Liver (tissue), 9 donors: ENCODE results near the gene AUNIP. TPM values are rescaled to one million over a fixed set of nuclear protein-coding genes. Genes with fewer than 3 reads are reported as not detected.

Experiments
- DNase-seq: peaks from one replicate; pipeline ENCODE4 v3.0.0-alpha.2; 2017; ENCODE audit warnings: low spot score
- H3K27ac ChIP-seq, 2 donors: one replicate each; pipeline ENCODE4 v1.7.0; 2013; ENCODE audit warnings: inconsistent platforms in 2 of 2, low read length in 2 of 2, control low read depth in 1 of 2, low read depth in 1 of 2, mild to moderate bottlenecking in 1 of 2
- H3K27me3 ChIP-seq, 4 donors: one replicate each; pipeline versions ENCODE4 v1.6.1 to v1.7.0; 2013; ENCODE audit warnings: low read length in 3 of 4, inconsistent platforms in 1 of 4, mild to moderate bottlenecking in 1 of 4, moderate library complexity in 1 of 4; ENCODE audit not compliant: control insufficient read depth in 4 of 4, insufficient read depth in 4 of 4
- H3K36me3 ChIP-seq, 4 donors: one replicate each; pipeline versions ENCODE4 v1.6.1 to v1.7.0; 2013; ENCODE audit warnings: low read length in 3 of 4, mild to moderate bottlenecking in 3 of 4, low read depth in 1 of 4, moderate library complexity in 1 of 4; ENCODE audit not compliant: control insufficient read depth in 4 of 4, insufficient read depth in 3 of 4
- H3K4me1 ChIP-seq, 4 donors: one replicate each; pipeline versions ENCODE4 v1.6.1 to v1.7.0; 2013; ENCODE audit warnings: low read length in 3 of 4, mild to moderate bottlenecking in 3 of 4, moderate library complexity in 1 of 4; ENCODE audit not compliant: control insufficient read depth in 4 of 4, insufficient read depth in 4 of 4
- H3K4me3 ChIP-seq, 3 donors: one replicate each; pipeline versions ENCODE4 v1.6.1 to v1.7.0; 2013; ENCODE audit warnings: low read length in 3 of 3, control low read depth in 1 of 3, low read depth in 1 of 3, mild to moderate bottlenecking in 1 of 3
- H3K9ac ChIP-seq, 2 donors: one replicate each; pipeline ENCODE4 v1.7.0; 2013; ENCODE audit warnings: low read length in 2 of 2, mild to moderate bottlenecking in 2 of 2, moderate library complexity in 2 of 2, control low read depth in 1 of 2, low read depth in 1 of 2
- H3K9me3 ChIP-seq, 4 donors: one replicate each; pipeline versions ENCODE4 v1.6.1 to v1.7.0; 2013; ENCODE audit warnings: low read length in 3 of 4; ENCODE audit not compliant: control insufficient read depth in 4 of 4
- CTCF ChIP-seq: fragments of 150-350 bp; IDR thresholded peaks from 2 replicates; pipeline ENCODE4 v1.5.1; 2017; ENCODE audit warnings: improper control_type of control experiment, low read depth, low read length; ENCODE audit not compliant: missing input control
- EGR1 ChIP-seq, 2 donors: IDR thresholded peaks; 2 replicates each; pipeline ENCODE4 v1.6.1; 2016 to 2018; ENCODE audit warnings: antibody characterized with exemption in 2 of 2, low read depth in 2 of 2
- GABPA ChIP-seq, 2 donors: IDR thresholded peaks in 1 of 2; conservative IDR thresholded peaks in 1 of 2; 2 replicates each; pipeline ENCODE4 v1.6.1; 2016; ENCODE audit warnings: antibody characterized with exemption in 2 of 2, mild to moderate bottlenecking in 1 of 2, moderate library complexity in 1 of 2
- HNF4G ChIP-seq: IDR thresholded peaks from 2 replicates; pipeline ENCODE4 v1.6.1; 2016; ENCODE audit warnings: antibody characterized with exemption
- JUND ChIP-seq, 2 donors: IDR thresholded peaks; 2 replicates each; pipeline ENCODE4 v1.6.1; 2016; ENCODE audit warnings: antibody characterized with exemption in 2 of 2
- MAX ChIP-seq: IDR thresholded peaks from 2 replicates; pipeline ENCODE4 v1.6.1; 2016; ENCODE audit warnings: antibody characterized with exemption
- NR2F2 ChIP-seq: IDR thresholded peaks from 2 replicates; pipeline ENCODE4 v1.6.1; 2016; ENCODE audit warnings: antibody characterized with exemption
- RAD21 ChIP-seq, 2 donors: IDR thresholded peaks; 2 replicates each; pipeline ENCODE4 v1.6.1; 2016; ENCODE audit warnings: antibody characterized with exemption in 2 of 2, mild to moderate bottlenecking in 2 of 2
- REST ChIP-seq: IDR thresholded peaks from 2 replicates; pipeline ENCODE4 v1.6.1; 2016; ENCODE audit warnings: antibody characterized with exemption, mild to moderate bottlenecking
- SP1 ChIP-seq: IDR thresholded peaks from 2 replicates; pipeline ENCODE4 v1.6.1; 2018; ENCODE audit warnings: antibody characterized with exemption, mild to moderate bottlenecking
- TAF1 ChIP-seq: conservative IDR thresholded peaks from 2 replicates; pipeline ENCODE4 v1.6.1; 2016; ENCODE audit warnings: antibody characterized with exemption, mild to moderate bottlenecking
- WGBS: extraction: QIAGEN DNeasy Blood & Tissue Kit; methylation state at CpG from one replicate; pipeline ENCODE4 v1.1.7; 2013; 5-methylcytosine and 5-hydroxymethylcytosine counted together
- polyA plus RNA-seq, 2 donors: library from polyadenylated mRNA; stranded (reverse) in 1 of 2; unstranded in 1 of 2; fragments of 200-250 nt in 1 of 2; fragments of >200 nt in 1 of 2; fragmentation: Nextera tagmentation in 1 of 2; extraction: Ambion mirVana in 1 of 2; gene quantifications; one replicate each; pipeline versions ENCODE4 v1.2.1 to v1.2.3, GENCODE V29; 2013 to 2015
- total RNA-seq, 2 donors: library from RNA; depleted of rRNA; stranded (reverse); fragments of >200 nt; gene quantifications; one replicate each; pipeline ENCODE4 v1.2.3, GENCODE V29; 2014
- TF ChIP-seq, protein P1 (sequence below): IDR thresholded peaks from 2 replicates; pipeline ENCODE4 v1.6.1; 2016; ENCODE audit warnings: antibody characterized with exemption
- donor health status: healthy.
- donor health status: healthy.
- donor health status: healthy.
- donor health status: healthy.
- donor health status: healthy.

Gene AUNIP
- total and polyA plus RNA-seq, 4 donors: 0.18 to 9.0 (median 0.56) TPM; not detected in 1

GRCh38 chr1:25817840-25818501 is 41.3 kb downstream of the AUNIP start:
- no peak for DNase-seq
- Histone ChIP-seq H3K9me3 (no peaks in the 10 kb centered on the region), H3K4me1 (peaks cover 13 to 38% (median 30%) of the 10 kb centered on the region in 4 donors), H3K27ac (peak overlapping the region; percentile 93 to 99), H3K4me3 (no peak overlapping the region), H3K36me3 (peaks cover 0 to 14% (median 2%) of the 10 kb centered on the region in 4 donors), H3K27me3 (no peaks in the 10 kb centered on the region), H3K9ac (no peak overlapping the region)
- no peak for TF ChIP-seq TAF1
- TF ChIP-seq EGR1 (IDR thresholded peaks at IDR 0.05; ENCODE audit: low read depth in 2 of 2): no peak
- no peak for TF ChIP-seq SP1
- no peak for TF ChIP-seq NR2F2
- TF ChIP-seq GABPA (IDR thresholded peaks at IDR 0.05 in 1 of 2, conservative IDR thresholded peaks at IDR 0.05 in 1 of 2): no peak
- no peak for TF ChIP-seq REST
- no peak for TF ChIP-seq CTCF
- no peak for TF ChIP-seq JUND (IDR thresholded peaks at IDR 0.05)
- 57% methylated on average over 8 of the region's 8 CpGs for WGBS

DNA sequence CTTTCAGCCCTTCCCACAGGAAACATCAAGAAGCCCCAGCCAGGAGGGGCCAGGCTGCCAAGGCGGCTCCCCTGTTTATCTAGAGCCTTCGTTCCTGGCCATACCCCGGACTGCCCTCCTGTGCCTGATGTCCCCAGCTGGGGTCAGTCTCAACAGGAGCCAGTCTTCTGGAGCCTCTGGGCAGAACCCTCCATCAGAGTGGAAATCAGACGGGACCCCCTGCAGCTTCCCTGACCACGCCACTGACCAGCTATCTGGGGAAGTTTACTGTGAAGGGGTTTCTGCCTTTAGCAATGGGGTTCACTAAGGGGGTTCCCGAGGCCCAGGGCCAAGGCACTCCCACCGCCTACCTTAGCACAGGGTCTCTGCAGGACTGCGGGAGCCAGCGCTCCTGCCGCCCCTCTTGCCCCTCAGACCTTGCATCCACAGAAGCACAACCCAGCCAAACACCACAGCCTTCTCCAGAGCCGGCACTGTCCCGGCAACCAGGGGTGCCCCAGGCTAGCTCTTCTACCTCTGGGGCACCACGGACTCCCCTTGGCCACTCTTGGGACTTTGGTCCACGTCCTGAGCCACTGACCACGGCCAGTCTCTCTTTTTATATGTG is 43.0 kb downstream of the AUNIP start:
- Histone ChIP-seq H3K36me3 (peaks cover 0 to 14% (median 2%) of the 10 kb centered on the region in 4 donors), H3K4me3 (no peak overlapping the region), H3K9me3 (no peaks in the 10 kb centered on the region), H3K27ac (no peak overlapping the region), H3K4me1 (peaks cover 9 to 25% (median 21%) of the 10 kb centered on the region in 4 donors), H3K27me3 (no peaks in the 10 kb centered on the region), H3K9ac (no peak overlapping the region)
- WGBS: 93% methylated on average over 15 of the region's 15 CpGs
- DNase-seq: no peak
- TF ChIP-seq CTCF (no peak), MAX (no peak), EGR1 (IDR thresholded peaks at IDR 0.05; ENCODE audit: low read depth in 2 of 2) (no peak), NR2F2 (no peak), RAD21 (IDR thresholded peaks at IDR 0.05) (no peak), HNF4G (no peak), TAF1 (no peak)
- TF ChIP-seq, protein P1, sequence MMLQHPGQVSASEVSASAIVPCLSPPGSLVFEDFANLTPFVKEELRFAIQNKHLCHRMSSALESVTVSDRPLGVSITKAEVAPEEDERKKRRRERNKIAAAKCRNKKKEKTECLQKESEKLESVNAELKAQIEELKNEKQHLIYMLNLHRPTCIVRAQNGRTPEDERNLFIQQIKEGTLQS: no peak
